HCEC 1CT (cell line): ENCODE measurements around the gene CENPX.
"Not testable (repeated sequence)": the region's sequence is repeated elsewhere in the genome, so short reads cannot be mapped to it uniquely, and the experiment has no call there.

Experiments used
- DNase-seq: peaks from one replicate; pipeline ENCODE4 v3.0.0-alpha.2; 2017

CENPX gene

GRCh38 chr17:82038796-82039409 is 16.2 kb upstream of the CENPX start:
- DNase-seq, result not testable (repeated sequence)

GRCh38 chr17:82037889-82038195 is 15.2 kb upstream of the CENPX start:
- no peak for DNase-seq

GRCh38 chr17:82037092-82037888 is 14.6 kb upstream of the CENPX start, which contains the start of gene DCXR:
Gene DCXR, minus strand, starts transcription at chr17:82037697. Its CDS starts 15 bp downstream, at chr17:82037682.
- peak; percentile 94 for DNase-seq

- DNase-seq, result no peak
Measured at GRCh38 chr17:82036634-82037091, 14.0 kb upstream of the CENPX start.

GRCh38 chr17:82035956-82036633 is 13.4 kb upstream of the CENPX start:
- no peak for DNase-seq

- DNase-seq, result no peak
Measured at GRCh38 chr17:82035488-82035887, 12.8 kb upstream of the CENPX start.

- DNase-seq, result no peak
Measured at GRCh38 chr17:82034371-82035011, 11.8 kb upstream of the CENPX start.

- no peak for DNase-seq
Measured at GRCh38 chr17:82033359-82034085, 10.8 kb upstream of the CENPX start.

GRCh38 chr17:82031885-82032627 is 9.4 kb upstream of the CENPX start:
- no peak for DNase-seq

- peak; percentile 43 for DNase-seq
Measured at GRCh38 chr17:82031303-82031884, 8.7 kb upstream of the CENPX start, which contains the start of gene RAC3. Gene RAC3, plus strand, starts transcription at chr17:82031678. Its CDS starts 84 bp downstream, at chr17:82031762.

- DNase-seq, result peak; percentile 82
Measured at GRCh38 chr17:82030470-82031302, 8.0 kb upstream of the CENPX start.

- no peak for DNase-seq
Measured at GRCh38 chr17:82029990-82030469, 7.4 kb upstream of the CENPX start.

- no peak for DNase-seq
Measured at GRCh38 chr17:82029391-82029790, 6.7 kb upstream of the CENPX start.

GRCh38 chr17:82028966-82029365 is 6.3 kb upstream of the CENPX start:
- no peak for DNase-seq

GRCh38 chr17:82028246-82028645 is 5.6 kb upstream of the CENPX start:
- DNase-seq, result no peak

- no peak for DNase-seq
Measured at GRCh38 chr17:82025401-82026107, 2.9 kb upstream of the CENPX start.

GRCh38 chr17:82024859-82025258 is 2.2 kb upstream of the CENPX start:
- DNase-seq, result no peak

GRCh38 chr17:82023447-82024241 is 966 bp upstream of the CENPX start:
- DNase-seq, result peak; percentile 11

GRCh38 chr17:82022981-82023446 is 336 bp upstream of the CENPX start, which contains the start of gene LRRC45:
Gene LRRC45, plus strand, starts transcription at chr17:82023305. Its CDS starts 339 bp downstream, at chr17:82023644.
- peak; percentile 100 for DNase-seq
